Thyroid gland (tissue), 4 donors: ENCODE data around the gene PARD3. TPM values are rescaled to one million over a fixed set of nuclear protein-coding genes. Genes with fewer than 3 reads are reported as not detected.

Source experiments
- DNase-seq, 2 donors: peaks; one replicate each; pipeline ENCODE4 v3.0.0-alpha.2; 2019
- H3K27ac ChIP-seq, 3 donors: fragments of 200-600 bp; sonication (generic); 1 replicate in 2 of 3; 2 replicates in 1 of 3; pipeline ENCODE4 v1.5.1; 2016 to 2019; ENCODE audit warnings: mild to moderate bottlenecking in 1 of 3, moderate library complexity in 1 of 3
- H3K27me3 ChIP-seq: fragments of 200-600 bp; sonication (generic); one replicate; pipeline ENCODE4 v1.5.1; 2019
- H3K36me3 ChIP-seq, 2 donors: fragments of 200-600 bp; sonication (generic); one replicate each; pipeline ENCODE4 v1.5.1; 2016 to 2019
- H3K4me1 ChIP-seq, 2 donors: fragments of 200-600 bp; sonication (generic); one replicate each; pipeline ENCODE4 v1.5.1; 2017 to 2019
- H3K4me3 ChIP-seq, 3 donors: fragments of 200-600 bp; sonication (generic); replicated peaks in 1 of 3; 1 replicate in 2 of 3; 2 replicates in 1 of 3; pipeline ENCODE4 v1.5.1; 2016; ENCODE audit warnings: mild to moderate bottlenecking in 1 of 3
- H3K9me3 ChIP-seq: fragments of 200-600 bp; sonication (generic); one replicate; pipeline ENCODE4 v1.5.1; 2017
- POLR2A ChIP-seq, 2 donors: fragments of 450-650 bp; IDR thresholded peaks; one replicate each; pipeline ENCODE4 v1.6.1; 2017; ENCODE audit warnings: antibody characterized with exemption in 2 of 2, mild to moderate bottlenecking in 2 of 2, moderate library complexity in 1 of 2
- WGBS, 2 donors: methylation state at CpG; one replicate each; pipeline ENCODE4 v1.1.5; 2017; 5-methylcytosine and 5-hydroxymethylcytosine counted together
- intact Hi-C: fragments of 100-400 bp; cut with DNase I; formaldehyde crosslinking; loops from one replicate; pipeline ENCODE4 v1.15.1; 2023
- total RNA-seq, 4 donors: library from RNA; depleted of rRNA; stranded (reverse); fragments of >200 nt; gene quantifications; one replicate each; pipeline ENCODE4 v1.2.3, GENCODE V29; 2016
- TF ChIP-seq, protein P1 (sequence below), 6 experiments: fragments of 200-600 bp in 3 of 6; fragments of 450-650 bp in 3 of 6; sonication (generic) in 3 of 6; IDR thresholded peaks; one replicate each; pipeline ENCODE4 v1.5.1; 2016 to 2019; ENCODE audit warnings: antibody characterized with exemption in 6 of 6, mild to moderate bottlenecking in 2 of 6, inconsistent platforms in 1 of 6, moderate library complexity in 1 of 6

Gene PARD3
- total RNA-seq, 4 donors from 2014 or later: 48.6 to 88.4 (median 57.7) TPM

DNA sequence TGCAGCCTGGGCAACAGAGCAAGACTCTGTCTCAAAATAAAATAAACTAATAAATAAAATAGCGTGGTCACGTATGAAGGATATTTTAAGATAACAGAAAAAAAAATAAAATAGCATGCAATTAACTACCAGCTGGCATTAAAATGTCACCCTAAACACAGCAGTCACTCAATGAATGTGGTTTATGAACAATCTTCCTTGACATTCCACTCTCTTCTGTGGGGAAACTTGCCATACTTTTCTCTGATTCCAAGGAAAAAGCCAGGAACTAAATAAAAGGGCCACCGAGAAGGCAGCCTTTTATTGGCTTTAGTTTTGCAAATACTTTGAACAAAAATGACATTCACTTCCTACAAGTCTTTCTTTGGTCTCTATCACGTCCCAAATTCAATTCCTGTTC, 266.6 kb downstream of the PARD3 start:
- H3K9me3 ChIP-seq: no peaks in the 10 kb centered on the region
- 82 to 83% methylated on average over 4 of the region's 4 CpGs for WGBS, 2 donors
- no peak for TF ChIP-seq POLR2A (IDR thresholded peaks at IDR 0.05)
- TF ChIP-seq, protein P1, sequence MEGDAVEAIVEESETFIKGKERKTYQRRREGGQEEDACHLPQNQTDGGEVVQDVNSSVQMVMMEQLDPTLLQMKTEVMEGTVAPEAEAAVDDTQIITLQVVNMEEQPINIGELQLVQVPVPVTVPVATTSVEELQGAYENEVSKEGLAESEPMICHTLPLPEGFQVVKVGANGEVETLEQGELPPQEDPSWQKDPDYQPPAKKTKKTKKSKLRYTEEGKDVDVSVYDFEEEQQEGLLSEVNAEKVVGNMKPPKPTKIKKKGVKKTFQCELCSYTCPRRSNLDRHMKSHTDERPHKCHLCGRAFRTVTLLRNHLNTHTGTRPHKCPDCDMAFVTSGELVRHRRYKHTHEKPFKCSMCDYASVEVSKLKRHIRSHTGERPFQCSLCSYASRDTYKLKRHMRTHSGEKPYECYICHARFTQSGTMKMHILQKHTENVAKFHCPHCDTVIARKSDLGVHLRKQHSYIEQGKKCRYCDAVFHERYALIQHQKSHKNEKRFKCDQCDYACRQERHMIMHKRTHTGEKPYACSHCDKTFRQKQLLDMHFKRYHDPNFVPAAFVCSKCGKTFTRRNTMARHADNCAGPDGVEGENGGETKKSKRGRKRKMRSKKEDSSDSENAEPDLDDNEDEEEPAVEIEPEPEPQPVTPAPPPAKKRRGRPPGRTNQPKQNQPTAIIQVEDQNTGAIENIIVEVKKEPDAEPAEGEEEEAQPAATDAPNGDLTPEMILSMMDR (IDR thresholded peaks at IDR 0.05): no peak
- H3K4me1 ChIP-seq: no peaks in the 10 kb centered on the region
- H3K27me3 ChIP-seq: no peaks in the 10 kb centered on the region
- intact Hi-C loops: no loop called here
- no peaks in the 10 kb centered on the region for H3K36me3 ChIP-seq
- H3K27ac ChIP-seq: no peak overlapping the region
- no peak overlapping the region for H3K4me3 ChIP-seq
- DNase-seq: no peak

- Histone ChIP-seq H3K36me3 (no peaks in the 10 kb centered on the region), H3K27me3 (no peaks in the 10 kb centered on the region), H3K27ac (no peak overlapping the region), H3K4me1 (no peaks in the 10 kb centered on the region), H3K9me3 (no peaks in the 10 kb centered on the region), H3K4me3 (no peak overlapping the region)
- TF ChIP-seq POLR2A (IDR thresholded peaks at IDR 0.05): no peak
- TF ChIP-seq, protein P1 (IDR thresholded peaks at IDR 0.05): no peak
- intact Hi-C loops: no loop called here
- WGBS, 2 donors: 96 to 100% methylated on average over 2 of the region's 2 CpGs
- no peak for DNase-seq
Measured at GRCh38 chr10:34547695-34548094, 267.4 kb downstream of the PARD3 start.

- TF ChIP-seq, protein P1 (IDR thresholded peaks at IDR 0.05): no peak
- no peak for TF ChIP-seq POLR2A (IDR thresholded peaks at IDR 0.05)
- Histone ChIP-seq H3K9me3 (no peaks in the 10 kb centered on the region), H3K27ac (no peak overlapping the region), H3K36me3 (no peaks in the 10 kb centered on the region), H3K27me3 (no peaks in the 10 kb centered on the region), H3K4me1 (no peaks in the 10 kb centered on the region), H3K4me3 (no peak overlapping the region)
- intact Hi-C loops: no loop called here
- WGBS, 2 donors: 88 to 90% methylated on average over 5 of the region's 5 CpGs
- DNase-seq: no peak
Measured at GRCh38 chr10:34547291-34547690, 267.8 kb downstream of the PARD3 start.

DNA sequence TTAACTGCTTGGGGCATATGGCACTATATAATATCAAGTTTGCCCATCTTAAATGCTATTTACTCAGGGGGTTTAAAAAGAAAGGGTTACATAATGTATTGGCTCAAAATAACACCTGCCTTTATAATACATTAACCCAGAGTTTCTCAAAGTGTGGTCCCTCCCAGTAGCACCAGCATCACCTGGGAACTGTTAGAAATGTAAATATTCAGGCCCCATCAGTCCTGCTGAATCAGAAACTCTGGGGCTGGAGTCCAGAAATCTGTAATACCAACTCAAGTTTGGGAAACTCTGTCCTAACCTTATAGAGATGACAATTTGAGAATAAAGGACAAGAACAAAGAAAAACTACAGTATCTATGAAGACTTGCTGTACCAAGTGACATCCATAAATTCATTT, 270.7 kb downstream of the PARD3 start:
- Histone ChIP-seq H3K4me1 (peaks cover 0 to 2% of the 10 kb centered on the region in 2 donors), H3K27ac (no peak overlapping the region)

GRCh38 chr10:34543716-34544115, 271.4 kb downstream of the PARD3 start:
- Histone ChIP-seq H3K4me1 (peaks cover 5 to 9% of the 10 kb centered on the region in 2 donors), H3K27me3 (no peaks in the 10 kb centered on the region), H3K36me3 (no peaks in the 10 kb centered on the region), H3K4me3 (no peak overlapping the region), H3K9me3 (no peaks in the 10 kb centered on the region), H3K27ac (no peak overlapping the region)
- WGBS, 2 donors: 91 to 92% methylated on average over 2 of the region's 2 CpGs
- TF ChIP-seq POLR2A (IDR thresholded peaks at IDR 0.05): no peak
- TF ChIP-seq, protein P1 (IDR thresholded peaks at IDR 0.05): no peak
- intact Hi-C loops: no loop called here
- DNase-seq: no peak

More for the DNA sequence above, 270.7 kb downstream of the PARD3 start:
- intact Hi-C loops: no loop called here
- H3K27me3 ChIP-seq: no peaks in the 10 kb centered on the region
- no peak overlapping the region for H3K4me3 ChIP-seq
- no peaks in the 10 kb centered on the region for H3K9me3 ChIP-seq
- no peak for DNase-seq
- H3K36me3 ChIP-seq: no peaks in the 10 kb centered on the region
- no peak for TF ChIP-seq POLR2A (IDR thresholded peaks at IDR 0.05)
- TF ChIP-seq, protein P1 (IDR thresholded peaks at IDR 0.05): no peak
